Endodermal cell (in vitro differentiated cells): Measurements from ENCODE around the gene COPG1. TPM values are rescaled to one million over a fixed set of nuclear protein-coding genes. Genes with fewer than 3 reads are reported as not detected.

Experiments
- DNase-seq: peaks from one replicate; pipeline ENCODE4 v3.0.0-alpha.2; 2017
- H3K27ac ChIP-seq: 2 replicates; pipeline ENCODE4 v1.5.1; 2013; ENCODE audit warnings: mild to moderate bottlenecking, low read depth, low read length, moderate library complexity
- H3K27me3 ChIP-seq: 2 replicates; pipeline ENCODE4 v1.6.1; 2013; ENCODE audit warnings: mild to moderate bottlenecking, low read length, moderate library complexity; ENCODE audit not compliant: insufficient read depth, control insufficient read depth, poor library complexity, severe bottlenecking
- H3K36me3 ChIP-seq: 2 replicates; pipeline ENCODE4 v1.7.0; 2013; ENCODE audit warnings: mild to moderate bottlenecking, low read length, moderate library complexity; ENCODE audit not compliant: control insufficient read depth, insufficient read depth
- H3K4me1 ChIP-seq: one replicate; pipeline ENCODE4 v1.7.0; 2013; ENCODE audit warnings: low read length; ENCODE audit not compliant: control insufficient read depth, insufficient read depth
- H3K4me3 ChIP-seq: 2 replicates; pipeline ENCODE4 v1.5.1; 2013; ENCODE audit warnings: mild to moderate bottlenecking, low read length, moderate library complexity
- H3K9ac ChIP-seq: 2 replicates; pipeline ENCODE4 v1.6.1; 2013; ENCODE audit warnings: mild to moderate bottlenecking, low read length, moderate library complexity; ENCODE audit not compliant: poor library complexity, severe bottlenecking; ENCODE audit errors: extremely low read depth
- H3K9me3 ChIP-seq: 2 replicates; pipeline ENCODE4 v1.6.1; 2013; ENCODE audit warnings: mild to moderate bottlenecking, low read length, moderate library complexity; ENCODE audit not compliant: control insufficient read depth
- H3K27ac Mint-ChIP-seq: 2 replicates; pipeline ENCODE4 v1.8.0; 2020; ENCODE audit warnings: mixed read lengths
- H3K27me3 Mint-ChIP-seq: 2 replicates; pipeline ENCODE4 v1.8.0; 2021; ENCODE audit warnings: mild to moderate bottlenecking, mixed read lengths; ENCODE audit not compliant: insufficient read depth
- H3K36me3 Mint-ChIP-seq: 2 replicates; pipeline ENCODE4 v1.8.0; 2020; ENCODE audit warnings: low read depth, mixed read lengths
- H3K4me1 Mint-ChIP-seq: 2 replicates; pipeline ENCODE4 v1.8.0; 2020; ENCODE audit warnings: mixed read lengths
- H3K4me3 Mint-ChIP-seq: 2 replicates; pipeline ENCODE4 v1.8.0; 2020; ENCODE audit warnings: mild to moderate bottlenecking, moderate library complexity, mixed read lengths
- H3K9me3 Mint-ChIP-seq: 2 replicates; pipeline ENCODE4 v1.8.0; 2020; ENCODE audit warnings: mild to moderate bottlenecking, mixed read lengths
- CTCF ChIP-seq: fragments of 200-600 bp; sonication (generic); conservative IDR thresholded peaks from 2 replicates; pipeline ENCODE4 v1.5.0; 2021; ENCODE audit warnings: antibody characterized with exemption, mild to moderate bottlenecking
- WGBS, 2 experiments: methylation state at CpG; one replicate each; pipeline versions ENCODE4 v1.1.5 to v1.1.7; 2013; ENCODE audit warnings: missing lambda C conversion rate in 2 of 2, mixed read lengths in 1 of 2; ENCODE audit not compliant: insufficient coverage in 1 of 2, insufficient read length in 1 of 2; 5-methylcytosine and 5-hydroxymethylcytosine counted together
- microRNA-seq: library from miRNA; unstranded; fragments of <30 nt; microRNA quantifications from one replicate; pipeline ENCODE4 v1.2.0, GENCODE V29; 2020; ENCODE audit warnings: borderline microRNAs expressed
- total RNA-seq, 2 donors: library from RNA; stranded (reverse); fragmentation: NEBNext Ultra II Directional in 1 of 2; extraction: Animal tissue kit (Norgen Biotek cat#: 25700) in 1 of 2; gene quantifications; 2 replicates in 1 of 2; 3 replicates in 1 of 2; pipeline ENCODE4 v1.2.1, GENCODE V29; 2021

COPG1 gene
- total RNA-seq, 2 donors from 2014 or later, result 151 to 193 TPM

- Histone ChIP-seq H3K9me3 (no peaks in the 10 kb centered on the region), H3K27ac (no peak overlapping the region), H3K27me3 (no peaks in the 10 kb centered on the region), H3K9ac (no peak overlapping the region), H3K36me3 (peaks cover 5% of the 10 kb centered on the region), H3K4me1 (no peaks in the 10 kb centered on the region), H3K4me3 (no peak overlapping the region)
- no peaks in the 10 kb centered on the region for H3K27me3 Mint-ChIP-seq
- DNase-seq, result no peak
- H3K4me3 Mint-ChIP-seq, result no peak overlapping the region
- WGBS, 2 experiments, result 89 to 93% methylated on average over 3 of the region's 3 CpGs
- H3K27ac Mint-ChIP-seq, result no peak overlapping the region
- H3K9me3 Mint-ChIP-seq, result no peaks in the 10 kb centered on the region
- H3K36me3 Mint-ChIP-seq, result no peaks in the 10 kb centered on the region
- TF ChIP-seq CTCF, result no peak
- H3K4me1 Mint-ChIP-seq, result no peaks in the 10 kb centered on the region
Observed at GRCh38 chr3:129325383-129325782, 76.0 kb downstream of the COPG1 start.

GRCh38 chr3:129326138-129326537, 76.7 kb downstream of the COPG1 start:
- Histone ChIP-seq H3K9me3 (no peaks in the 10 kb centered on the region), H3K27ac (no peak overlapping the region), H3K36me3 (peaks cover 3% of the 10 kb centered on the region), H3K9ac (no peak overlapping the region), H3K4me1 (no peaks in the 10 kb centered on the region), H3K4me3 (no peak overlapping the region), H3K27me3 (no peaks in the 10 kb centered on the region)
- Mint-ChIP-seq H3K4me1 (no peaks in the 10 kb centered on the region), H3K27ac (no peak overlapping the region), H3K4me3 (no peak overlapping the region), H3K27me3 (peaks cover 2% of the 10 kb centered on the region), H3K9me3 (no peaks in the 10 kb centered on the region), H3K36me3 (no peaks in the 10 kb centered on the region)
- DNase-seq, result peak; percentile 38
- TF ChIP-seq CTCF, result no peak
- 95 to 98% methylated on average over 8 to 12 of the region's 12 CpGs for WGBS, 2 experiments

GRCh38 chr3:129326595-129326994, 77.2 kb downstream of the COPG1 start:
- no peaks in the 10 kb centered on the region for H3K27me3 ChIP-seq
- H3K27ac ChIP-seq, result no peak overlapping the region
- no peaks in the 10 kb centered on the region for H3K4me1 ChIP-seq
- no peak overlapping the region for H3K4me3 Mint-ChIP-seq
- WGBS, 2 experiments, result 93 to 98% methylated on average over 8 to 11 of the region's 11 CpGs
- H3K27ac Mint-ChIP-seq, result no peak overlapping the region
- H3K4me3 ChIP-seq, result no peak overlapping the region
- no peak for TF ChIP-seq CTCF
- no peaks in the 10 kb centered on the region for H3K4me1 Mint-ChIP-seq
- no peak overlapping the region for H3K9ac ChIP-seq
- no peaks in the 10 kb centered on the region for H3K36me3 ChIP-seq
- H3K36me3 Mint-ChIP-seq, result no peaks in the 10 kb centered on the region
- peaks cover 5% of the 10 kb centered on the region for H3K27me3 Mint-ChIP-seq
- no peaks in the 10 kb centered on the region for H3K9me3 Mint-ChIP-seq
- no peaks in the 10 kb centered on the region for H3K9me3 ChIP-seq
- no peak for DNase-seq

Small RNAs within 50 kb of the gene (microRNA-seq; reads per million reads assigned to microRNA genes)
- gene MIR6826, result not detected

Other genes starting within 250 kb of the COPG1 start
- gene EFCC1, start 248.3 kb upstream of the COPG1 start, total RNA-seq, result under 1 TPM; 0.31 to 0.93 TPM
- gene GP9, start 188.8 kb upstream of the COPG1 start, total RNA-seq, result not detected
- 10 to 100 TPM; 34.5 to 38.1 TPM for gene RAB43, start 127.8 kb upstream of the COPG1 start, total RNA-seq
- 10 to 100 TPM; 28.9 to 32.9 TPM for gene ISY1, start 88.5 kb upstream of the COPG1 start, total RNA-seq
- gene CNBP, start 65.7 kb upstream of the COPG1 start, total RNA-seq, result 100 to 1,000 TPM; 284 to 343 TPM
- gene HMCES, start 29.3 kb downstream of the COPG1 start, total RNA-seq, result 10 to 100 TPM; 42.9 to 46.9 TPM
- gene EFCAB12, start 179.0 kb downstream of the COPG1 start, total RNA-seq, result under 1 TPM; 0.33 to 0.73 TPM
- gene MBD4, start 190.3 kb downstream of the COPG1 start, total RNA-seq, result 10 to 100 TPM; 39.5 to 45.5 TPM
- 10 to 100 TPM; 36.0 to 46.6 TPM for gene IFT122, start 190.6 kb downstream of the COPG1 start, total RNA-seq